Liver (tissue), 3 donors: ENCODE measurements around the gene DISC1.

Source experiments
- CTCF ChIP-seq: fragments of 150-350 bp; IDR thresholded peaks from 2 replicates; pipeline ENCODE4 v1.5.1; 2017; ENCODE audit warnings: improper control_type of control experiment, low read depth, low read length; ENCODE audit not compliant: missing input control
- FOXA1 ChIP-seq: IDR thresholded peaks from 2 replicates; pipeline ENCODE4 v1.6.1; 2016; ENCODE audit warnings: antibody characterized with exemption
- JUND ChIP-seq, 2 donors: IDR thresholded peaks; 2 replicates each; pipeline ENCODE4 v1.6.1; 2016; ENCODE audit warnings: antibody characterized with exemption in 2 of 2
- MAX ChIP-seq: IDR thresholded peaks from 2 replicates; pipeline ENCODE4 v1.6.1; 2016; ENCODE audit warnings: antibody characterized with exemption
- RAD21 ChIP-seq, 2 donors: IDR thresholded peaks; 2 replicates each; pipeline ENCODE4 v1.6.1; 2016; ENCODE audit warnings: antibody characterized with exemption in 2 of 2, mild to moderate bottlenecking in 2 of 2
- REST ChIP-seq: IDR thresholded peaks from 2 replicates; pipeline ENCODE4 v1.6.1; 2016; ENCODE audit warnings: antibody characterized with exemption, mild to moderate bottlenecking
- RXRA ChIP-seq, 2 donors: IDR thresholded peaks; 2 replicates each; pipeline ENCODE4 v1.6.1; 2017 to 2018; ENCODE audit warnings: antibody characterized with exemption in 2 of 2, mild to moderate bottlenecking in 1 of 2
- SP1 ChIP-seq: IDR thresholded peaks from 2 replicates; pipeline ENCODE4 v1.6.1; 2018; ENCODE audit warnings: antibody characterized with exemption, mild to moderate bottlenecking
- TAF1 ChIP-seq: conservative IDR thresholded peaks from 2 replicates; pipeline ENCODE4 v1.6.1; 2016; ENCODE audit warnings: antibody characterized with exemption, mild to moderate bottlenecking
- YY1 ChIP-seq: IDR thresholded peaks from 2 replicates; pipeline ENCODE4 v1.6.1; 2016; ENCODE audit warnings: antibody characterized with exemption, mild to moderate bottlenecking
- ZBTB33 ChIP-seq: IDR thresholded peaks from 2 replicates; pipeline ENCODE4 v1.6.1; 2016; ENCODE audit warnings: antibody characterized with exemption
- donor health status: healthy.
- donor health status: healthy.

DNA sequence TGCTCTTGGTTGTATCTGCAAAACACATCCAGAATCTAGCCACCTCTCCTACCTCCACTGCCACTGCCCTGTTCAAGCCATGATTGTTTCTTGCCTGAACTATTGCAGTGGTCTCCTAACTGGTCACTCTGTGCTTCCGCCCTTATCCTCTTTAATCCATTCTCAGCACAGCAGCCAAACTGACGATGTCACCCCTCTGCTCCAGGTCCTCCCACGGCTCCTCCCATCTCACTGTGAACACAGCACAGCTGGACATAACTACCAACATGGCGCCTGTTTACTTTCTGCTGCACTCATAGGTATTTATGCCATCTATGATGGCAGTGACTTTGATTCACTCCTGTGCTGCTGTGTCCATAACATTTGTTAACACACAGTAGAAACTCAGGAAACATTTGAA lies 406.7 kb downstream of the DISC1 start:
- TF ChIP-seq CTCF (no peak), MAX (no peak), RAD21 (IDR thresholded peaks at IDR 0.05) (no peak), SP1 (no peak), JUND (IDR thresholded peaks at IDR 0.05) (no peak), FOXA1 (no peak), ZBTB33 (no peak), REST (no peak), YY1 (no peak), RXRA (IDR thresholded peaks at IDR 0.05) (no peak), TAF1 (no peak)
